NCI-H345 treated with DMSO at 0.1 percent for 48 hours (cell line): ENCODE measurements around the gene SRMS.
A peak's percentile ranks its signal among the peaks of the same experiment; 100 is the strongest.

ENCODE experiments used
- DNase-seq: peaks from one replicate; lab custom pipeline; 2025; ENCODE audit not compliant: unreplicated experiment; lab: John Stamatoyannopoulos, UW

Gene SRMS

GRCh38 chr20:63539441-63540370 is 7.8 kb downstream of the SRMS start:
- DNase-seq, result no peak

DNA sequence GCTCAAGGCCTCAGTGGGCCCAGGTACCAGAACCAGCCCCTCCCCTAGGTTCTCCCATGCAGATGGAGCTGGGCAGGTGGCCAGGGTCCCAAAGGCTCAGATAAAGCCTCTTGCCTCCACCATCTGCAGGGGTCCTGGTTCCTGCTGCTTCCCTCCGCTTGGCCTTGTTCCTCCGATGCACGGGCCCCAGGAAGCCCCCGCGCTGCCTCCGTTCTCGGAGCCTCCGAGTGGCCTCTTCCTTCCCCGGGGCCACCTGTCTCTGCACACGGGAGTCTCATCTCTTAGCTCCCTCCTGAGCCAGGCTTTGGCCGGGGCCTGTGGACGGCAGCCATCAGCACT is 8.5 kb downstream of the SRMS start:
- peak; percentile 80 for DNase-seq

GRCh38 chr20:63538204-63539091 is 9.1 kb downstream of the SRMS start:
- DNase-seq, result peak; percentile 93

DNA sequence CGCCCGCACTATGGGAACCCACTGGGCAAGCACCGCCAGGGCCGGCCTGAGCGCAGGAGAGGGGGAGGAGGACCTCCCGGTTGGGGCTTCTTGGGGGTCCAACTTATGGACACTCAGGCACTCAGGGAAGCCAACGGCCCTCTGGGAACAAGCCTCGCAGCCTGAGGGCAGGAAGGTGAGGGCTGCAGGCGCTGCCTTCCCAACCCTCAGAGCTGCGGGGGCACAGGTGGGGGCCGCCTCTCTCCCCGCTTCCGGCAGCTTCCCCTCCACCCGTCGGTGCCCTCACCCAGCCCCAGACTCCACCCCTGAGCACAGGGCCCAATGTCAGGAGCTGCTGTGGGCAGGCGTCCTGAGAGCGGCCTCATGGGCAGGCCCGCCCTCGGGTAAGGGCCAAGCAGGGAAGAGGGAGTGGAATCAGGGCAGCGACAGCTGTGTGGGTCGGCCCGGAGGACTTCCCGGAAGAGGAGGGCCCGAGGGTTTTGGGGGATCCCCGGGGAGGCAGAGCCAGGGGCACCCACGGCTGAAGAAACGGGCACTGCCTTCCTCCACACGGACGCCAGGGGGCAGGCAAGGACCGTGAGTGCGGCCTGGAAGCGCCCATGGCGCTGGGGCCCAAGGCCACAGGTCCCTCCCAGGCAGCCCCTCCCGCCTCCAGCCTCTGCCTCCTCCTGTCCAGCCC is 9.9 kb downstream of the SRMS start:
- DNase-seq, result peak; percentile 67

- DNase-seq, result no peak
Measured at GRCh38 chr20:63536997-63537524, 10.5 kb downstream of the SRMS start, which contains the start of gene PTK6. Gene PTK6 (minus strand): TSS chr20:63537376. CDS start chr20:63537314, 62 bp downstream.

- DNase-seq, result peak; percentile 23
Measured at GRCh38 chr20:63536241-63536977, 11.1 kb downstream of the SRMS start.

GRCh38 chr20:63534831-63535651 is 12.5 kb downstream of the SRMS start:
- DNase-seq, result no peak

- no peak for DNase-seq
Measured at GRCh38 chr20:63534427-63534830, 13.1 kb downstream of the SRMS start.

DNA sequence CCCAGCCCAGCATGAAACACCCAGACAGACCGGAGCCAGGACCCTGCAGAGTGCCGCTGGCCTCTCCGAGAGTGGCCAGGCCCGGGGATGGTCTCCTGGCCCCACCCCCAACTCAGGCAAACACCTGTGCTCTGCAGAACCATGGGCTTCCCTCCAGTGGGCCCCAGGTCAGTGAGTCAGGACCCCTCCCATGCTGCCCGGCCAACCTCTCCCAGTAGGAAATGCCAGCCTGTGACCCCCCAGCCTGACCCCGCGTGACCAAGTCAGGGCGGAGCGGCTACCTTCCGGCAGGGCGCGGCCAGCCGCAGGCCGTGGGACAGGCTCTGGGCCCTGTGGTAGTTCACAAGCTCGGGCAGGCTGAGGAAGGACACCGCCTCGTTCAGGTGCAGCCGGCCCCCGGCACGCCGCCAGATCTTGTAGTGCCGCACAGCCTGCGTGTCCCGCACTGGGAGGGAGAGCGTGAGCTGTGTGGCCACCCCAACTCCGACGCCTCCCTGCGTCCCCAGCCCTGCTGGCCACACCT is 13.6 kb downstream of the SRMS start:
- DNase-seq, result no peak

GRCh38 chr20:63533388-63533787 is 14.2 kb downstream of the SRMS start:
- no peak for DNase-seq

GRCh38 chr20:63532449-63532971 is 15.0 kb downstream of the SRMS start:
- DNase-seq, result no peak

- DNase-seq, result no peak
Measured at GRCh38 chr20:63531686-63532448, 15.7 kb downstream of the SRMS start.

DNA sequence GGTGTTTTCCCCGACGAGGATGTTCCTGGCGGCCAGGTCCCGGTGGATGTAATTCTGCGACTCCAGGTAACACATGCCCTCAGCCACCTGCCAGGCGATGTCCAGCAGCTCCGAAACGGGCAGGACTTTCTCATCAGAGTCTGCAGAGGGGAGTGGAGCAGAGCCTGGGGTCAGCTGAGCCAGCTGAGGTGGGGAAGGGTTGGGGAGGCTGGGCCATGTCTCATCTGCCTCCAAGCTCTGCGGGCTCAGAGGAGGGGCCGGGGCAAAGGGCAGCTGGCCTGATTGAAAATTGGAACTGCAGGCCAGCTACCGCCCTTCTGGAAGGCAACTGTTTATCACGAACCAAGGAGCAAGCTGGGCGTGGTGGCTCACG is 16.8 kb downstream of the SRMS start:
- DNase-seq, result no peak

DNA sequence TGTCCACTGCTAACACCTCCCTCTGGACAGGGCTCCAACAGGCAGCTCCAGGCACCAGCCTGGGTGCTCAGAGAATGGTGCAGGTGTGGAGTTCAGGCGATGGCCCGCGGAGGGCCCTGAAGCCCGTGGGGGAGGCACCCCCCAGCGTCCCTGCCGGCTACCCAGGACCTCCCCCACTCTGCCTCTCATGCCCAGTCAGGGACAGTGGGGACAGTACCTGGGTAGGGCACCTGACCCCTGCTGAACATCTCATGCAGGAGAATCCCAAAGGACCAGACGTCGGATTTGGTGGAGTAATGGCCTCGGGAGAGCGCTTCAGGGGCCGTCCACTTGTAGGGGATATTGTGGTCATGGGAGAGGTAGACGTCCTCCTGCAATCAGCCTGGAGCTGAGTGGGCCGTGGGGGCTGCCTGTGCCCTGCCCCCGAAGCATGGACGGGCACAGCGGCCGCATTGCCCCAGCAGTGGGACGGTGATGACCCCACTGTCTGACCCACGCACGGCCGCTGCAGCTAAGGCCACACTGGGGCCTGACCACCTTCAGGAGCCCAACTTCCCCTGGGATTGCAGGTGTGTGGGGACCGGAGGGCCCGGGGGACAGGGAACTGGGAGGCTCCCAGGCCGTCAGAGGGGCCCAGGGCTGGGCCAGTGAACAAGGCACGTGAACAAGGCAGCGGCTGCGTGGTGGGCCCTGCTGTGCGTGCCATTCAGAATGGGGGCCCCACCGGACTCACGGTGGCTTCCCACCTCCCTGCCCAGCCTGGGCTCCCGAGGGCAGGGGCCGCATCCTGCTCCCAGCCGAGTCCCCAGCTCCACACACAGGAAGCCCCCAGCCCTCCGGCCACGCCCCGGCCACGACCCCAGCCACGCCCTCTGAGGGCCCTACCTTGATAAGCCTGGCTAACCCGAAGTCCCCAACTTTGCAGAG is 17.4 kb downstream of the SRMS start:
- no peak for DNase-seq

DNA sequence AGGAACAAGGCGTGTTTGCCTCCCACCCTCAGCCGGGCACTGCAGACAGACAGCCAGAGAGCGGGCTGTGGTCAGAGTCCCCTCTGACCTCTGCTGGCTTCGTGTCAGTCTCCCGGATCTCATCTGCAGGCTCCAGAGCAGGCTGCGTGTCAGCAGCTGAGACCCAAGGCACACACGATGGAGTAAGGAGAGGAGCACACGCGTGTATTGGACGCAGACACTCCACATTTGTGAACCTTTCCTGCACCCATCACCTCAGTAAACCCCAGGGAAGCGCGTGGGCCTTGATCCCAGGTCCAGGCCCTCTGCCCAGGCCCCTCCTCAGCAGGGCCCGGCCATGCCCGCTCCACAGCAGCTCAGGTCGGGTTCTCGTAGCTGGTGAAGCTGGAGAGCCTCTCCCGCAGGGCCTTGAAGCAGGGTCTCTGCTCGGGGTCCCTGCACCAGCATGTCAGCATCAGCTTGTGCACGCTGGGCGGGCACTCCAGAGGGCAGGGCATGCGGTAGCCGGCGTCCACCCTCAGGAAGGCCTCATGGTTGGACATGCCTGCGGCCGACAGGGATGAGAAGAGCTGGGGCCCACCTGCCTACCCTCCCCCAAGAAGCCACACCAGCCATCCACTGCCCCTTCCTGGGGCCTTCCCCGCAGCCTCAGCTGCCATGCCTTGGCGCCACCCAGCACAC is 18.2 kb downstream of the SRMS start:
- DNase-seq, result no peak

DNA sequence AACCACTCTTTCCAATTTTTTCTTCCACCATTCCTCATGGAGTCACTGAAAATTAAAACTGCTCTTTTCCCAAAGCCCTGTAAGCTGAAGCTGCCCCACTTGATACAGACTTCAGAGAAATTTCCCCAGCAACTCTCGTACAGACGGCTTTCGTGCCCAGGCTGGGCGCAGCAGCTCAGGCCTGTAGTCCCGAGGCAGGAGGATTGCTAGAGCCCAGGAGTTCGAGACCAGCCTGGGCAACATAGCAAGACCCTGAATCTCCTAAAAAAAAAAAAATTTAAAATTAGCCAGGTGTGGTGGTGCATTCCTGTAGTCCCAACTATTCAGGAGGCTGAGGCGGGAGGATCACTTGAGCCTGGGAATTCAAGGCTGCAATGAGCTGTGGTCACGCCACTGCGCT is 20.4 kb downstream of the SRMS start:
- DNase-seq, result no peak

- no peak for DNase-seq
Measured at GRCh38 chr20:63525971-63526370, 21.6 kb downstream of the SRMS start.
